ENCODE results near the gene TSPAN8.

TSPAN8 gene

GRCh38 chr12:71128191-71128788 lies 29.5 kb downstream of the TSPAN8 start:
- TF ChIP-seq POLR2AphosphoS5 (IDR thresholded peaks at IDR 0.05; ENCODE audit: low read depth, low read length), result no peak
- no peak for TF ChIP-seq REST (IDR thresholded peaks at IDR 0.05; ENCODE audit: insufficient read depth in 1 of 2, low read depth in 2 of 2, low read length in 2 of 2)
- no peak for TF ChIP-seq FOXP2 (optimal IDR thresholded peaks at IDR 0.05; ENCODE audit: borderline replicate concordance, extremely low read depth, extremely low read length, insufficient read depth)
- TF ChIP-seq TAF1 (IDR thresholded peaks at IDR 0.05; ENCODE audit: borderline replicate concordance, insufficient read depth, low read length), result no peak
- TF ChIP-seq SIN3A (IDR thresholded peaks at IDR 0.05; ENCODE audit: borderline replicate concordance, insufficient read depth, low read length), result no peak

DNA sequence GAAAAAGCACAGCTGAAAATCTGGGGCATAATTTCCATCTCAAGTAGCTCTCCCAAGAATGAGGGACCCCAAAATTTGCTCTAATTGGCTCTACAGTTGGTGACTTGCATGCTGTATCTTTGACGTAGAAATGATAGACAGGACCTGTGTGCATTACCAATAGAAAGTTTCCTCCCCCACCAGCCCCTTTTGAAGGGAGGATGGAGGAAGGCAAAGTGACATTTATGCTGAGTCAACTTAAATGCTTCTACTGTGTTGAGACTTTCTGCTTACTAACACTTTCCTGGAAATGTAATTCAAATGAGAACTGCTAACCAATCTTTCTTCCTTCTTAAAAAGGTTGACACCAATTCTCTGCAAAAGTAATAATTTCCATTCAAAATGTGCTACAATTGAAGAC lies 31.9 kb downstream of the TSPAN8 start:
- no peak for TF ChIP-seq TAF1 (IDR thresholded peaks at IDR 0.05; ENCODE audit: borderline replicate concordance, insufficient read depth, low read length)
- no peak for TF ChIP-seq SIN3A (IDR thresholded peaks at IDR 0.05; ENCODE audit: borderline replicate concordance, insufficient read depth, low read length)
- no peak for TF ChIP-seq REST (IDR thresholded peaks at IDR 0.05; ENCODE audit: insufficient read depth in 1 of 2, low read depth in 2 of 2, low read length in 2 of 2)
- TF ChIP-seq POLR2AphosphoS5 (IDR thresholded peaks at IDR 0.05; ENCODE audit: low read depth, low read length), result no peak
- TF ChIP-seq FOXP2 (optimal IDR thresholded peaks at IDR 0.05; ENCODE audit: borderline replicate concordance, extremely low read depth, extremely low read length, insufficient read depth), result no peak

DNA sequence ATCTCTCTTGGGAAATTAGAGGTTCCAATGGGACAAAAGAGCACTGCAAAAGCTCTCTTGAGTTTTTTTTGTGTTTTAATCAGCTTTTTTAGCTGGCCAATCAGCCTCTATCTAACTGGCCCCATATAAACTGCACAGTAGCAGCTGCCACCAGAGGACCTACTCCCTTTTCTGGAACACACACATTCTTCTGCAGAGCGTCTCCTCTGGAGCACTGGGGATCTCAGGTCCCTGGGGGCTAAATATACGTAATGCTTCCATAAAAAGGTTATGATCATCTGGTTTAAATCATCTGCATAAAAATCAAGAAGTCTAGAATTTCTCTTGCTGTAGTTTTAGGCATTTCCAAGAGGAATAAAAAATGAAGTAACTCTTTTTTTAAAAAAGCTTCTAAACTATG lies 32.3 kb downstream of the TSPAN8 start:
- no peak for TF ChIP-seq FOXP2 (optimal IDR thresholded peaks at IDR 0.05; ENCODE audit: borderline replicate concordance, extremely low read depth, extremely low read length, insufficient read depth)

DNA sequence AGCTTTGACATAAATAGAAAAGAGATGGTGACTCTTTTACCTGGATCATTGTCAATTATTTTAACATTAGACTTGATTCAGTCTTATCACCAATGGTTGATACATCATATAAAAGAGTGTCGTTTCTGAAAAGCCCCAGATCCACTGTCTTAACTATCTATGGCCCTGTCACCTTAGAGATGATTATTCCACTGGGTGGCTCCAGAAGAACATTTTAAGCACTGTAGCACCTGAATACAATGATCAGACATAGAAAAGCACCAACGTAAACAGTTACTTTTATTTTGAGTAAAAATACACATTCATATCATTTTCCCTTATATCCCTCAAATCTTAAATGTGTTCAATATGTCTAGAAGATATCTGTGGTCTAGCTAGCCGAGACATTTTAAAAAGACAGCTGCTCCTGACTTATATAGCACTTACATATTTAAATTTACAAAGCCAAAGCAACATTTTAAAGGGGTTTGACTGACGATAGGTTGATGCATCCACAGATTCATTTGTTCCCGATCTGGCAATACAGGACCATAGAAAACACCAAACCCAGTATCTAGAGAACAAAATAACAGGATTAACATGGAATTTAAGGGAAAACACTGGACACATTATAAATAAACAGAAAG lies 32.9 kb downstream of the TSPAN8 start:
- no peak for TF ChIP-seq TAF1 (IDR thresholded peaks at IDR 0.05; ENCODE audit: borderline replicate concordance, insufficient read depth, low read length)

- TF ChIP-seq FOXP2 (optimal IDR thresholded peaks at IDR 0.05; ENCODE audit: borderline replicate concordance, extremely low read depth, extremely low read length, insufficient read depth), result no peak
- TF ChIP-seq POLR2AphosphoS5 (IDR thresholded peaks at IDR 0.05; ENCODE audit: low read depth, low read length), result no peak
- TF ChIP-seq SIN3A (IDR thresholded peaks at IDR 0.05; ENCODE audit: borderline replicate concordance, insufficient read depth, low read length), result no peak
- TF ChIP-seq TAF1 (IDR thresholded peaks at IDR 0.05; ENCODE audit: borderline replicate concordance, insufficient read depth, low read length), result no peak
- no peak for TF ChIP-seq REST (IDR thresholded peaks at IDR 0.05; ENCODE audit: insufficient read depth in 1 of 2, low read depth in 2 of 2, low read length in 2 of 2)
Observed at GRCh38 chr12:71109834-71110233, 48.0 kb downstream of the TSPAN8 start.

DNA sequence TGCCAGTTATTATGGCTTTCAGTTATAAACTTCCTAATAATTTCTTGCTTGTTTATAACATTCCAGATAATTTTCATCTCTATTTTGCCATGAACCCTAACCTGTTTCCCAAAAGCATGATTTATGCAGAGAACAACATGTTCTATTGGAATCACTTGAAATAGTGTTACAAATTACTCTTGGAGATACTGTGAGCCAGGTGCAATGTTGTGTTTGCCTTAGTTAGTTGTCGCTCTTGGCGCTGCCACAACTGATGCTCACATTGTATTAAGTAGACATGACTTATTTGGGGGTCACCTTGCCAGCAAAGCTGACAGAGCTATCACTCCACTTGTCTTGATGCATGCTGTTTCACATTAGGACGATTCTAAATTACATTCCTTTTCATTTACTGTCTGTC lies 49.4 kb downstream of the TSPAN8 start:
- TF ChIP-seq TAF1 (IDR thresholded peaks at IDR 0.05; ENCODE audit: borderline replicate concordance, insufficient read depth, low read length), result no peak
- TF ChIP-seq FOXP2 (optimal IDR thresholded peaks at IDR 0.05; ENCODE audit: borderline replicate concordance, extremely low read depth, extremely low read length, insufficient read depth), result no peak
- no peak for TF ChIP-seq SIN3A (IDR thresholded peaks at IDR 0.05; ENCODE audit: borderline replicate concordance, insufficient read depth, low read length)
- TF ChIP-seq POLR2AphosphoS5 (IDR thresholded peaks at IDR 0.05; ENCODE audit: low read depth, low read length), result no peak
- TF ChIP-seq REST (IDR thresholded peaks at IDR 0.05; ENCODE audit: insufficient read depth in 1 of 2, low read depth in 2 of 2, low read length in 2 of 2), result no peak
